ENCODE data around the gene ROR2. TPM values are rescaled to one million over a fixed set of nuclear protein-coding genes. Genes with fewer than 3 reads are reported as not detected.

The ROR2 gene
- total and polyA plus RNA-seq, 2 of the 8 experiments (the other 6 are each of a cell fraction or from before 2014, with no cell fraction given): 2.7 to 4.3 TPM

DNA sequence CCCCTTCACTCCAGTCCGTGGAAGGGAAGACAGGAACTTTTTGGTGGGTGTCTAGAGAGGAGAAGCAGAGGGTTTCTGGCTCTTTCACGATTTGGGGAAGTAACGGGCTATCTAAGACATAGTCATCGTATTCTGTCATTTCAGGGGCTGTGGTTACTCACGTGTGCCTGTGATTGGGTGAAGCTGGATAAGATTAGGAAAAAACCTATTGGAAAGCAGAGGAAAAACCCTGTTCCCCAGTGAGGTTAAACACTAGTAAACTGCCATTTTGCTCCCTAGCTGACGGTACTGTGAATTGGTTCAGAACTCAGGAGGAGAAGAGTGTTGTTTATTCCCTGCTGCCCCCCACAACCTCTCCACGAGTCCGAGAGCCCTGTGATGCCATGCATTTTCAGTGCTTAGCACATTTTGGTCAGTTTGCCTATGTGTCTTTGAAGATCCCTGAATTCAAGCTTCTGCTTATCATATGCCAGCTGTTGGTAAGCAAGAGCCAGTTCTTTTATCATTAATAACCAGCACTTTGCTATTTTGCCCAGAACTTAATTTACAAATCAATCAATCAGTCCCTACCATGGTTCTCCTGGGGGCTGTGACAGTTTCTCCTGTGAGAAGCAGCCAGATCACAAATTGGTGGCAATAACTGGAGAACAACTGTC lies 45.1 kb upstream of the ROR2 start:
- Histone ChIP-seq H2AFZ (ENCODE audit: low read length) (no peak overlapping the region), H2BK20ac (ENCODE audit: low read length) (no peak overlapping the region), H3K79me1 (ENCODE audit: low read depth, low read length) (no peaks in the 10 kb centered on the region), H4K8ac (ENCODE audit: extremely low read depth, insufficient read depth, low read length) (no peak overlapping the region), H3K4me2 (ENCODE audit: insufficient read depth in 1 of 2, low read depth in 2 of 2, low read length in 2 of 2) (no peak overlapping the region), H4K20me1 (replicated peaks in 1 of 2; ENCODE audit: control insufficient read depth in 1 of 2, insufficient read depth in 2 of 2, low read length in 2 of 2) (no peaks in the 10 kb centered on the region), H2BK12ac (ENCODE audit: low read depth, low read length) (no peak overlapping the region), H2BK15ac (ENCODE audit: low read length) (no peak overlapping the region), H4K91ac (replicated peaks; ENCODE audit: insufficient read length, low read length) (no peak overlapping the region), H3K14ac (ENCODE audit: insufficient read length) (no peak overlapping the region), H3K27me3 (replicated peaks in 1 of 4; ENCODE audit: control insufficient read depth in 3 of 4, extremely low read depth in 1 of 4, insufficient read depth in 3 of 4, low read length in 3 of 4) (no peaks in the 10 kb centered on the region), H4K5ac (ENCODE audit: insufficient read length, low read depth, low read length) (no peak overlapping the region), H3K56ac (replicated peaks; ENCODE audit: insufficient read length, low read depth, low read length) (no peak overlapping the region), H3K79me2 (ENCODE audit: control insufficient read depth in 1 of 2, insufficient read depth in 2 of 2, low read length in 2 of 2) (no peaks in the 10 kb centered on the region), H2BK5ac (ENCODE audit: low read depth, low read length) (no peak overlapping the region), H3K9me3 (ENCODE audit: insufficient read depth in 2 of 2, low read depth in 1 of 2, low read length in 1 of 2) (no peaks in the 10 kb centered on the region), H2BK120ac (replicated peaks; ENCODE audit: low read depth, low read length) (no peak overlapping the region), H3K4ac (replicated peaks; ENCODE audit: insufficient read length, low read depth, low read length) (no peak overlapping the region), H3K4me1 (replicated peaks in 1 of 4; ENCODE audit: control insufficient read depth in 3 of 4, insufficient read depth in 4 of 4, low read length in 3 of 4) (no peaks in the 10 kb centered on the region), H3K9ac (replicated peaks in 1 of 4; ENCODE audit: extremely low read depth in 1 of 4, low read depth in 3 of 4, low read length in 3 of 4) (no peak overlapping the region), H3K23me2 (ENCODE audit: low read depth, low read length) (no peaks in the 10 kb centered on the region), H2AK5ac (ENCODE audit: low read depth, low read length) (no peak overlapping the region), H3K18ac (ENCODE audit: extremely low read depth, low read length) (no peak overlapping the region), H3K23ac (ENCODE audit: insufficient read length) (no peak overlapping the region), H3K4me3 (ENCODE audit: extremely low read depth in 1 of 4, insufficient read depth in 2 of 4, low read depth in 3 of 4, low read length in 4 of 4) (no peak overlapping the region), H3K36me3 (ENCODE audit: control insufficient read depth in 2 of 4, insufficient read depth in 4 of 4, low read length in 3 of 4) (no peaks in the 10 kb centered on the region), H3K27ac (ENCODE audit: low read depth, low read length) (no peak overlapping the region)
- CTCF ChIA-PET (ENCODE audit: partially characterized antibody): interaction anchor here (0.8 to 1.5 kb wide), 5 partner anchors 16 to 224 kb away, joined by 3 to 4 read pairs (median 3); no protein-coding TSS in a partner anchor
- WGBS, 2 experiments (ENCODE audit: extremely low coverage in 1 of 2, insufficient coverage in 1 of 2, insufficient read length in 1 of 2, insufficient replicate concordance in 2 of 2, low coverage in 1 of 2, low lambda C conversion rate in 2 of 2, missing lambda C conversion rate in 1 of 2): 85% methylated on average over 8 of the region's 8 CpGs; no CpG with 5 or more reads in 1 of the 2 experiments
- DNase-seq (ENCODE audit: low read depth in 1 of 2, low spot score in 2 of 2): peak in 1 of 2 experiments; percentile 4
- no peak for TF ChIP-seq ATF3 (IDR thresholded peaks at IDR 0.05; ENCODE audit: insufficient read depth, low read depth, low read length)
- no peak for TF ChIP-seq KDM4A (IDR thresholded peaks at IDR 0.05; ENCODE audit: low read depth, low read length, severe bottlenecking)
- TF ChIP-seq CREB1 (IDR thresholded peaks at IDR 0.05): no peak
- TF ChIP-seq SRF (IDR thresholded peaks at IDR 0.05; ENCODE audit: low read depth, low read length): no peak
- TF ChIP-seq, protein P1, sequence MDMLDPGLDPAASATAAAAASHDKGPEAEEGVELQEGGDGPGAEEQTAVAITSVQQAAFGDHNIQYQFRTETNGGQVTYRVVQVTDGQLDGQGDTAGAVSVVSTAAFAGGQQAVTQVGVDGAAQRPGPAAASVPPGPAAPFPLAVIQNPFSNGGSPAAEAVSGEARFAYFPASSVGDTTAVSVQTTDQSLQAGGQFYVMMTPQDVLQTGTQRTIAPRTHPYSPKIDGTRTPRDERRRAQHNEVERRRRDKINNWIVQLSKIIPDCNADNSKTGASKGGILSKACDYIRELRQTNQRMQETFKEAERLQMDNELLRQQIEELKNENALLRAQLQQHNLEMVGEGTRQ (IDR thresholded peaks at IDR 0.05; ENCODE audit: low read length): no peak
- no peak for TF ChIP-seq TCF12 (IDR thresholded peaks at IDR 0.05; ENCODE audit: low read depth, low read length)
- TF ChIP-seq, protein P2, sequence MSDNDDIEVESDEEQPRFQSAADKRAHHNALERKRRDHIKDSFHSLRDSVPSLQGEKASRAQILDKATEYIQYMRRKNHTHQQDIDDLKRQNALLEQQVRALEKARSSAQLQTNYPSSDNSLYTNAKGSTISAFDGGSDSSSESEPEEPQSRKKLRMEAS (IDR thresholded peaks at IDR 0.05): no peak
- TF ChIP-seq POLR2AphosphoS5 (IDR thresholded peaks at IDR 0.05; ENCODE audit: low read depth, low read length): no peak
- no peak for TF ChIP-seq POLR2A (IDR thresholded peaks at IDR 0.05; ENCODE audit: control extremely low read depth in 1 of 2, low read depth in 2 of 2, low read length in 2 of 2)
- TF ChIP-seq ZNF274 (IDR thresholded peaks at IDR 0.05; ENCODE audit: borderline replicate concordance, extremely low read depth, low read length): no peak
- TF ChIP-seq, protein P3, sequence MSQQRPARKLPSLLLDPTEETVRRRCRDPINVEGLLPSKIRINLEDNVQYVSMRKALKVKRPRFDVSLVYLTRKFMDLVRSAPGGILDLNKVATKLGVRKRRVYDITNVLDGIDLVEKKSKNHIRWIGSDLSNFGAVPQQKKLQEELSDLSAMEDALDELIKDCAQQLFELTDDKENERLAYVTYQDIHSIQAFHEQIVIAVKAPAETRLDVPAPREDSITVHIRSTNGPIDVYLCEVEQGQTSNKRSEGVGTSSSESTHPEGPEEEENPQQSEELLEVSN (IDR thresholded peaks at IDR 0.05): no peak
- POLR2A ChIA-PET (ENCODE audit: partially characterized antibody): no interaction called here
- FAIRE-seq: no peak

Data from H1 (cell line).